GOT3 (cell line): Measurements from ENCODE around the gene MEIS1.

Source experiments
- DNase-seq: peaks from one replicate; lab custom pipeline; 2025; ENCODE audit warnings: mixed read lengths; lab: John Stamatoyannopoulos, UW

Gene MEIS1

DNA sequence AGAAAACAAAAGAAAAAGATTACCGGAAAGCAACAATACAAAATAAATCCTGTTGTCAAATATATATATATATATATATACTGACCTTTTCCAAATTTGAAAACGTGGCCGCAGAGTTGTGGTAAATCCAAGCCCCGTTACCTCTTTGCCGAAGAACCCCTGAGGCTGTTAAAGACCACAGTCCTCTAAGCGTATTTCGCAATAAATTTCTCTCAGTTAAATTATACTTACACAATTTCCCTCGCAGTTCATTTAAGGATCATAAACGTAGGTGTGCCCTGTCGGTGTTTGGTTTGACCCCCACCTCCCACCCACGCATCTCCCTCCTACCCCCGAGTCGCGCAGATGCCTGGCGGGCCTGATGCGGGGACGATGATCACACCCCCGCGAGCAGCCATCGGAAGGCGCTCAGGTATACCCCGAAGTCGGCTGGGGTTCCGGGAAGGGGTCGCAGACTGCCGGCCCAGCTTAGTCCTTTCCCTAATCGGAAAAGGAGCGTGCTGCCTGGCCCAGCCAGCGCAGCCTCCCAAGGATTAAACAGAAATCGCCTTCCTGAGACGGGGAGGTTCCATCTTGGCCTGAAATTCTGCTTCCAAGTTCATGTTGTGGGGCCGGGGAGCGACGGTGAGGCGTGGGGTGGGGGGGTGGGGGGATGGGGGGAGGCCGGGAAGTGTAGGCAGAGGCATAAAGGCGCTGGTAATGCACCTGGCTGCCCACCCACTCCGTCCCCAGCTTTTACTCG, 2.9 kb upstream of the MEIS1 start:
- no peak for DNase-seq

DNA sequence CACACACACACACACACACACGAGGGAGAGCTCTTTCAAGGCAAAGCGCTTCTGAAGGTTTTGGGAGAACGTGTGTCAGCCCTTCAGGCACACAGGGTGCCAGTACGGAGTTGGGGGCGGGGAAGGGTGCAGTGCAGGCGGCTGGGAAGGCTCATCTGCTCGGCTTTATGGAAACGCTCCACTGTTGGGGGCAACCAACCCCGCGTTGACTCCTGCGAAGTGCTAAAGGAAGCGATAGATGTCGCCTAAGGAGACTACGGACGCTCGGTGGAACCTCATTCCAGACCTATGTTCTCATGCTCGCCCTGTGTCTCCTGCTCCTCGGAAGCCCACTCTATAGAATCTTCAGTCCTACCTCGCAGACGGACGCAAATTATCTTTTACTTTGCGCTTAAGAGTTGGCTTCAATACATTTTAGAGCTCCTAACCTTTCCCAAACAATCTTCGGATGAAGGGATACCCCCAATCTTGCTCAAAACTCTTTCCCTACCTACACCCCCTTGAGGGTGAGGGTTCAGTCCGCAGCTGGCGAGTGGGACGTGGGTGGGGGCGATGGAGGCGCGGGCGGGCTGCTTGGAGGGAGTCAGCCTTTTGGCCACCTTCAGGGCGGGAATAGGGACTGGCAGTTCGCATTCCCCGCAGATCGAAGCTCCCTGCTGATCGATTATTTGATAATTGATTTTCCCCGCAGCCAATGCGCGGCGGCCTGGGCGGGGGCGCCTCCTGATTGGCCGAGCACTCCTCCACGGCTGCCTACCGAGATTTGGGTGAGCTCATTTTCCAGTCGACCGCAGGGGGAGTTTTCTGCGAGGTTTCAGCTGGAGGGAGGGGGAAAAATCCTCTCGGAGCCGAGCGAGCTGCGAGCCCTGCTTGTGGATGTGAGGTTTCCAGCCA, 1.9 kb upstream of the MEIS1 start:
- DNase-seq, result peak; percentile 64

DNA sequence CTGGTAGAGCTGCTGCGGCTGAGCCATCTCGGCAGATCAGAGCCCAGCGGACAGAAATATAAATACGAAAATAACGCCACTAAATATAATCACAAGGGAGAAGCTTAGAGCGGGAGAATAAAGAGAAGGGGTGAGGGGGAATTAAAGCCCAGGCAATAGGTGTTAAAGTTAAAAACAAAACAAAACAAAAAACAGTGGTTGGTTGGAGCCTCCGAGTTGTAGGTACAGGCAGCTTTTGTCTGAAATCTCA, 1.3 kb upstream of the MEIS1 start:
- no peak for DNase-seq

DNA sequence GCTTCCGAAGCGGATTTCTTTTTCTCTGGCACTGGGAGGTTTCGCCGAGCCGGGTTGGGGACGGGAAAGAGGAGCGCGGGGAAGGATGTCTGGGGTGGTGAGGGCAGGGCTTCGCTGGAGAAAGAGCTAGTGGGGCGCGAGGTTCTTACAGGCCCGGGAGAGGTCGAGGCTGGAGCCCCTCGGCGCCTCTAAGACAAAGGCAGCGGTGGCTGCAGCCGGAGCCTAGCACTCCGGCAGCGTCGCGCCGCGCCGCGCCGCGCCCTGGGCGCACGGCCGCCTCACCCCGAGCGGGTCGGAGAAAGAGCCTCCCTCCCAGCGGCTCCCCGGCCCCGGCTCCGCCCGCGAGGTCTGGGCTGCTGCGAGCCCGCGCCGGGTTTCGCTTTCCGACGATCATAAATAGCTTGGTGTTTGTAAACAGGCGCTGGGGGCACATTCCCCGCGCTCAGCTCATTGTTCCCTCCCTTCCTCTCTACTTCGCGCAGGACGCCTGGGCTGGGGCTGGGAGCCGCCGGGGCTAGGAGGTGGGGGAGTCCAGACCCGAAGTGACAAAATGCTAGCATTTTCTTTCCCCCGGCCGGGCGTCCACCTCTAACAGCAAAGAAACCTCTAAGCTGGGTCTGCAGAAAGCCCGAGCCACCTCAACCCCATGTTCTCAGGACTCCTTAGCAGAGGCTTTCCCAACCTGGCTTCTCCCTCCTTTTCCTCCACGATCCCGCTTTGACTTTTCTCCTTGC, 813 bp upstream of the MEIS1 start:
- no peak for DNase-seq

DNA sequence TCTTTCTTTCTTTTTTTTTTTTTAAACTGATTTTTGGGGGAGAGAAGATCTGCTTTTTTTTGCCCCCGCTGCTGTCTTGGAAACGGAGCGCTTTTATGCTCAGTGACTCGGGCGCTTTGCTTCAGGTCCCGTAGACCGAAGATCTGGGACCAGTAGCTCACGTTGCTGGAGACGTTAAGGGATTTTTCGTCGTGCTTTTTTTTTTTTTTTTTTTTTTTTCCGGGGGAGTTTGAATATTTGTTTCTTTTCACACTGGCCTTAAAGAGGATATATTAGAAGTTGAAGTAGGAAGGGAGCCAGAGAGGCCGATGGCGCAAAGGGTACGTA, 587 bp downstream of the MEIS1 start:
- no peak for DNase-seq

DNA sequence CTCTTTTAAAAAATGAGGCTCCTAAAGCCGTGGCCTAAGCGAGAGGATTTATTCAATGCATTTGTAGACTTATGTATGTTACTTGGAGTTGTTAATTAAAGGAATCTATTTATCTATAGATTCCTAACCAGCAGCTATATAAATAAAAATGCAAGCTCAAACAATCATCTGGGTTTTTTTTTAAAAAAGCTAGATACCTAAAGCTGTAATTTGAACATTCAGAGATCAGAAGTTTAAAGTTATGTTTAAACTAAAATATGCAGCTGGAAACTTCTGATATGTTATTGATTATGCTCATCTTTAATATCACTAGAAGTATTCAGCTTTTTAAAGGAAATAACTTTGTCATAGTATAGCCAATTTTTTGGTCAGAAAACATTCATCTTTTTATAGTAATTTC, 1.0 kb downstream of the MEIS1 start:
- DNase-seq, result no peak

DNA sequence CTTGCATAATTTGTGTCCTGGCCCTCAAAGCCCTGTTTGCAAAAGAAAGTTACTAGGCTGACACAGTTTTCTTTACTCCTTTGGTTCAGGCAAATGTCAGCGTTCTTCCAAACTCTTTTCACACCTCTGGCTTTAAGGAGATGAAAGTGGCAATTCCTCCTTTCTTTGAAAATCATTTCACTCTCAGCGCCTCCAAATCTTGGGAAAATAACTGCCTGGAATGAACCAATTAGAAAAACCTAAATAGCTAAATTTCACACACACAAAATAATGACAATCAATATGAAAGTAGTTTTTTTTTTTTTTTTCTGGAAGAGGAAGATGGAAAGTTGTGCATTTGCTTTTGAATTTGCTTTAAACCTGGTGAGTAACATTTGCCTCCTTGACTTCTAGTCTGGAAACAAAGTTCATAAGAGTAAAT, 1.7 kb downstream of the MEIS1 start:
- DNase-seq, result no peak

DNA sequence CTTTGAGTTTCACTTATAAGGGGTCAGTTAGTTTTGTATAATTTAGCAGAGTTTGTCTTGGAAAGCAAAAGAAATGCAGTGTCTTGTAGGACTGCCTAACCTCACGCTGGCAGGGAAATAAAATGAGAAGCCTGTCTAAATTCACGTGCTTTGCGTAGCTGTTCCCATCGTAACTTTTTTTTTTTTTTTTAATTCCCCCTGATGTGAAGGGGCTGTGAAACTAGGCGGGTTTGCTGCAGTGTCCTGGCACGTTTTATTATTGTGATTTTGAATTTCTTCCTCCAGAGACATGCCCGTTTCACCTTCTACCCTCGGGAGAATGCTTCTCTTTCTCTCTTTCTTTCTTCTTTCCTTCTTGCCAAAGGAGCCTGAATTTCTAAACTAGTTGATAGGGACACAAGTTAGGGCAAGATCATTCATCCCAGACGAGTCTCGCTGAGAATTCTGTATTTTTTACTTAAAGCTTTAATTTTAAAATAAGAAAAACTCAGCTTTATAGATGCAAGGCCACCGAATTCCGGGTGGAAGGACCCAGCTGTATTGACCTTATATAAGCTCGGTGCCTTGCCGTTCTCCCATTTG, 2.3 kb downstream of the MEIS1 start:
- no peak for DNase-seq

DNA sequence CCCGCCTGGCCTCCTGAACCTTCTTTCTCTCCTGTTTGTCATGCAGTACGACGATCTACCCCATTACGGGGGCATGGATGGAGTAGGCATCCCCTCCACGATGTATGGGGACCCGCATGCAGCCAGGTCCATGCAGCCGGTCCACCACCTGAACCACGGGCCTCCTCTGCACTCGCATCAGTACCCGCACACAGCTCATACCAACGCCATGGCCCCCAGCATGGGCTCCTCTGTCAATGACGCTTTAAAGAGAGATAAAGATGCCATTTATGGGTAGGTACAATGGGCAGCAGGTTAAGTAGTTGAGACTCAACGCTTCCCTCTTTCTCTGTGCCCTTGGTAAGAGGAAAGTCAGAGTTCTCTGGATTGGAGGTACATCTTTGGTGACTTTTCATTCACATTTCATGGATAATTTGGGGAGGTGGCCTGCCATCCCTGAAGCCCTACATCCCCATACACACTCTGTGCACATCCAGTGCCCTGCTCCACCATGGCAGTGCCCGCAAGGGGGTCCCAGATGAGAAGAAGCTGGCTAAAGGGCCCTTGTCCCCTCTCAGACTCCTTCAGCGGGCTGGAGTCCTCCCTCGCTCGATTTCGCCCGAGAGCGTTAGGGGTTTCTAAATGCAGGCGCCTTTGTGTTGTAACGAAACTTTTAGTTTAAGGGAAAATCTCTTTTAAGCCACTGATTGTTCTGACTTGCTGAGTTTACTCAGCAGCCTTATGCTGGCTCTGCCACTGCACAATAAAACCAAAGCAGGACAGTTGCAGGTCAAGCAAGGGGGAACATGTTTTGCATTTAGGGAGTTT, 3.0 kb downstream of the MEIS1 start:
- no peak for DNase-seq

DNA sequence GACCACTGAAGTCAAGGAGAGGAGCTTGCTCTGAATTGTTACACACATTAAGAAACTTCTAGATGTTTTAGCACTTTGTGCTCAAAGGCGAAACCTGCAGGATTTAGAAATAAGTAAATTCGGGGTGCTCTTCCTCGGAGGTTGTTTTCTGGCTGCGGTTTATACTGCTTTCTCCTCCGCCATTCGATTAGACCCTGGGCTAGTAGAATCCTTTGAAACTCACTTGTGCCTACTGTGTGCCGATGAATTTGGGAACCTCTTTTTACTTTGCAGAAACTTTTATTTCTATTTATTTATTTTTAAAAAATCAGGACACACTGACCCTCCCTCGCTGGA, 3.5 kb downstream of the MEIS1 start:
- no peak for DNase-seq

DNA sequence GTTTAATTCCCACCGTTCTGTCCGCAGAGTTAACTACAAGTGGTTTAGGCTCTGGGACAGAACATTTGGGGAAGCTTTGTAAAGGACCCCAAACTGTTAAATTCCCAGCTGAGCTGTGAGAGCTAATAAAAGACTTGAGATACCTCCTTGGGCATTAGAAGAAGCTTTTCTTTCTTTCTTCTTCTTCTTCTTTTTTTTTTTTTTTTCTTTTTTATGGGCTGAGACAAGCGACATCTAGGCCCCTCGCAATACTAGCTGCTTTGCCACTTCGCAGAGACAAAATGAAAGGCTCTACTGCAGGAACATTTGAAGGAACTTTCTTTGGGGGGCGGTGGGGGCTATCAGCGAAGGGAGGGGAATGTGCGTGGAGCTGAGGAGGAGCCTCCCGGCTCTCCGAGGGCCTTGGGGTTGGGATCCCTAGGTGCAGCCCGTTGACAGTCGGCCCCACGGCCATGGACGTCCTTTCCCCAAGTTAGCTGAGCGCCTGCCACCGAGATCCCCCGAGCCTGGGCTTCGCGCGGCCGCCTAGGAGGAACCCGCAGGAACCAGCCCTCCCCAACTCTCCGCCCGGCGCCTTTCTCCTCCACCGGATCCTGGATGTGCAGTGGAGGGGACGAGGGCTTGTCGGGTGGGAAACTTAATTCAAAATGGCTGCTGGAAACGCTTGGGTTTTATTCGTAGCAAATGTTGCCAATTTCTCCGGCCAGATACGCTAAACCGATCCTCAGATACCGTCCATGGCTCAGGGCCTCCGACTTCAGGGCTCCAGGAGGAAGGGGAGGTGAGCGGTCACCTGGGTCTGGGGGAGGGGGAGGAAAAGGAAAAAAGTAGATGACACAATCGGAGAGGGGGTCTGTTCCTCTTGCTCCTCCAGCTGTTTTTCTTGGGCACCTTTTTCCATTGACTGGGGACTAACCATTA, 4.2 kb downstream of the MEIS1 start:
- DNase-seq, result no peak

DNA sequence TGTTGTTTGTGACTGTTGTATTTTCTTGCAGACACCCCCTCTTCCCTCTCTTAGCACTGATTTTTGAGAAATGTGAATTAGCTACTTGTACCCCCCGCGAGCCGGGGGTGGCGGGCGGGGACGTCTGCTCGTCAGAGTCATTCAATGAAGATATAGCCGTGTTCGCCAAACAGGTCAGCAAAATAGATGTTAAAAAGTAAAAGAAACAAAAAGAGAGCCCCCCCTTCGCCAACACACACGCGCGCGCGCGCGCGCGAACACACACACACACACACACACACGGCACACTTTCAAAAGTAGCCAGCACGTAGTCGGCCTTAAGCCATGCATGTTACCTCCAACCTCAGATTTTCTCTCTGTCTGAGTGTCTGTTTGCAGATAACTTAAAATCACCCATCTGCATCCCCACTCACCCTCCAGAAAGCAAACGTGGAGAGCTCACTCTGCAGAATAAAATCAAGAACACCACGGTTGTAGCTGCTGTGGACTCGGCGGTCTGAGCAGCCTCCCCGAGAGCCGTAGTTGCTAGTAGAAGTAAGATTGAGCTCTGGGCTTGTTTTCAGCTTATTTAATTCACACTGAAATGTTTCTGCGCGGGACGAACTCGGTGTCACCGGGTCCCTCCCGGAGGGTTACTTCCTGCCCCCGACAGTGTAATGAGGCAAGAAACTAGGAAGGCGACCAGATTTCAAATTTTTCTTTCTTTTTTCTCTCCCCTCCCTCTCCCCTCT, 5.1 kb downstream of the MEIS1 start:
- DNase-seq, result no peak

DNA sequence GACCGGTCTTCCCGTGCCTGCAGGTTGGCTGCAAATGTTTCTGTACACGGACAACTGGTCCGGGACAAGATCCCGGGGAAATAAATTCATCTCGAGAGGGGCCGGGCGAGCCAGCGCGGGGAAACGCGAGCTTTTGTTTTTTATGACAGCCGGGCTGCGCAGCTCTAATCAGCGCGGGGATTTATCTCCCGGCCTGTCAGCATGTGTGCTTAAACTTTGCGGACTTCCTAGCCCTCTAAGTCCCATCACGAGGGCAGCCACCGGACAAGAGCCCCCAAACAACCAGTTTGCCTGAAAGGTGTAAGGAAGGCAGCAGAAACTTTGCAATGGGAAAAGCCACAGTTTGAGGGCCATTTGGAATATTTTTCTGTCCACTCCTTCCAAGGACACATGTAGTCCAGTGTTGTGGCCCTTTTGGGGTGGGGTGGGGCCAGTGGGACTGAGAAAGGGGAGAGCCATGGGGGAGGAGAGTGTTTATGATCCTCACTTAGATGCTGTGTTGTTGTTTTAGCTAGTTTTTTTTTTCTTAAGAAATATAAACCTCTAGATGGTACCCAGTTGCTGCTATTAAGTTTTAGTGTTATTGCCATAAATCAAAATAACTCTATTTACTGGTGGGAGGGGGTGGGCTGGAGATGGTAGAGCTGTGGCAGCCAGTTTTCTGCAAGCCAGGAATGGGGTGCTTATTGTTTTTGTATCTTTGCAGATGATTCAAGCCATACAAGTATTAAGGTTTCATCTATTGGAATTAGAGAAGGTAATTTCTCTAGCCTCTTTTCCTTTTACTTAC, 6.0 kb downstream of the MEIS1 start:
- no peak for DNase-seq

DNA sequence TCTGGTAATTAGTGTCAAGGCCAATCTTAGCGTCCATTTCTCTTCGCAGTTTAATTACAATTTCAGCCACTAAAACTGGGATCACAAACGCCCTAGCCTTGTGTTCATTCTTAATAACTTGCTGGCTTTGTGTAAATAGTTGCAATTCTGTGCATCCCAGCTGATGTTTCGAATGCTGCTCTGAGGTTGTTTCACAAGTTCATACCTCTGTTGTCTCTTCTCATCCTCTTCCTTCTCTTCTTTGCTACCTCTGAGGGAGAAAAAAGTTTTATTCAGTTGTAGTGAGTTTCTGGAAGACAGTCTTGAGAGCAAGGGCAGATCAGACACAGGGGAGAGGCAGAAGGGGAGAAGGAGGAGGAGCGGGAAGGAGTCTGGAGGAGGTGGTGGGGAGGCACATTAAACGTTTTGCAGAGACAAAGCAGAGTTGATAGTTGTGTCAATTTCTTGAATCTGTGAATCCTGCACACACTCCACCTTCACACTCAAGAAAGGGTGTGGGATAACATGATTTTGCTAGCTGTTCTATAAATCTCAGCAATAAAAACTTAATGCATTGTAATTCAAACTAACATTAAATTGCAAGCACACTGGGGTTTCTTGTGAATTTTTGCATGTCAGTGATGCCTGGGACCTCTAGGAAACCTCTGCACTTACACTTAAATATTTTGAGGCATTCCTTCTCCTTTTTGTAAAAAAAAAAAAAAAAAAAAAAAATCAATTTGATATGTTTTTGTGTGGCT, 6.8 kb downstream of the MEIS1 start:
- no peak for DNase-seq

DNA sequence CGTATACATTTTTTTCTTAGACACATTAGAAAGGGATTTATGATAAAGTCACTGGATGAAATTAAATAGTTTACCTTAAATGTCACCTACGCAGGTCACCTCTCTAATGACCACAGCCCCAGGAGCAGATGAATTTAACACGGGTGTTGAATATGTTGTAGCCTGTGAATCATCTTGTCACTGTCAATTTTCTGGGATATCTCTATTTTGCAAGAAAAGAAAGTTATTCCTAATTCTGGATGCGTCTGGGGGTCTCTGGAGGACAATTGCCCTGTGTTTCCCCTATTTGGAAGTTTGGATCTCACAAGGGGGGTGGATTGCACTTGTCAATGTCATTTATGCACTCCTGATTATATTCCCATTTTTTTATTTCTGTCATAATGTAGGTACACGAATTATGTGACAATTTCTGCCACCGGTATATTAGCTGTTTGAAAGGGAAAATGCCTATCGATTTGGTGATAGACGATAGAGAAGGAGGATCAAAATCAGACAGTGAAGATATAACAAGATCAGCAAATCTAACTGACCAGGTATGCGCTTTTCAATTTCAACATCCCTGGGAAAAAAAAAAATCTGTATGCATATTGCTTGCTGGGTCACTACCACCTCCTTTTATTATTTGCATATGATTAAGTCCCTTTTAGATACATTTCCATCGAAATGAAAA, 7.7 kb downstream of the MEIS1 start:
- no peak for DNase-seq

DNA sequence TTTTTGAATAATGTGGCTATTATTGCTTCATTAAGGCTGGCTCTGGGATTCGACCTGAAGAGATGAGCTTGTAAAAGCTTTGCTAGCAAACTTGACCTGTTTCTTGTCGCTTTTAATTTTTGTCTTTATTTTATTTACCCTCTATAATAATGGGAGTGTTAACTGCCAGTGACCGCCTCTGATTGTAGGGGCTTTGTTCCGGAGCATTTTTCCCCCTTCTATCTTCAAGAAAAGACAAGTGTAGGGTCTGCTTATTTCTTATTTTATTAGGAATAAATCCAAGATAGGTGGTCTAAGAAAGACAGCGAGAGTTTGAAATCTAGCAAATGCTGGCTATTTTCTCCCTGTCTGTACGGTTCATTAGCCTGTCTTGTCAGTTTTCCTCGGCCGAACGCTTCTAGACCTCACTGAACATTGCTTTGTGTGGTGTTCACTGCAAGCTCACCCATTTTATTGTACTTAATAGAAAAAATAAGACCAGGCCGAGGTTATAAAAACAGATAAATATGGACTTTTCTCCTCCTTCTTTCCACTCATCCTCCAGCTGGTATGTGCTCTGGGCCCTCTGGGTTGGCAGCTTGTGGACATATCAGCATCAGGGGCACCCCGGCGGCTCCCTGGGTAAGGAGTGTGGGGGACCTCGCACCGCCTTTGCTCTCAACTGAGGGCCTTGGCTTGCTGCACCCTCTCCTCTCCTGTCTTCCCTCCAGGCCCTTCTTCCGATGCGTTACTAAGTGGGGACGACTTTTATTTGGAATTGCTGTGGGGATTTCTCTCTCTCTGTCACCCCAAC, 8.5 kb downstream of the MEIS1 start:
- DNase-seq, result no peak
